Activated CD8-positive, alpha-beta memory T cell treated with anti-CD3 and anti-CD28 coated beads for 36 hours (primary cell): Measurements from ENCODE around the gene CCDC24. TPM values are rescaled to one million over a fixed set of nuclear protein-coding genes. Genes with fewer than 3 reads are reported as not detected.

ENCODE experiments used
- CTCF ChIA-PET: fragments of 350-600 bp; sonication (Branson Sonifier 250); formaldehyde crosslinking; loops from one replicate; lab custom pipeline; 2021; ENCODE audit warnings: antibody characterized with exemption; lab: Charles Lee
- POLR2A ChIA-PET: fragments of 350-600 bp; sonication (Branson Sonifier 250); formaldehyde crosslinking; loops from one replicate; lab custom pipeline; 2021; ENCODE audit warnings: antibody characterized with exemption; lab: Charles Lee
- total RNA-seq, 2 experiments: library from RNA; stranded (reverse); gene quantifications; one replicate each; pipeline ENCODE4 v1.2.3, GENCODE V29; 2021

Gene CCDC24
- total RNA-seq, 2 experiments from 2014 or later, result 2.9 to 3.1 TPM

GRCh38 chr1:44010935-44011471, 19.6 kb downstream of the CCDC24 start:
- POLR2A ChIA-PET, result no interaction called here
- CTCF ChIA-PET, result interaction anchor here (1.2 to 2.2 kb wide), 2 partner anchors 25 to 36 kb away, joined by 3 to 7 read pairs; no protein-coding TSS in a partner anchor

- CTCF ChIA-PET, result interaction anchor here (2.2 kb wide), 1 partner anchor 24 kb away, joined by 7 read pairs; no protein-coding TSS in a partner anchor
These were observed 21.0 kb downstream of the CCDC24 start for GRCh38 chr1:44012404-44012803.

GRCh38 chr1:44012941-44013609, 21.7 kb downstream of the CCDC24 start:
- ChIA-PET POLR2A (no interaction called here), CTCF (interaction anchor here (1.6 kb wide), 1 partner anchor 7 kb away, joined by 4 read pairs; no protein-coding TSS in a partner anchor)

More at GRCh38 chr1:44012404-44012803, 21.0 kb downstream of the CCDC24 start:
- POLR2A ChIA-PET, result no interaction called here

- POLR2A ChIA-PET, result no interaction called here
- CTCF ChIA-PET, result interaction anchor here (1.6 kb wide), 1 partner anchor 8 kb away, joined by 4 read pairs; no protein-coding TSS in a partner anchor
These were observed 22.6 kb downstream of the CCDC24 start for GRCh38 chr1:44013949-44014348.

GRCh38 chr1:44014365-44015104, 23.1 kb downstream of the CCDC24 start:
- ChIA-PET POLR2A (no interaction called here), CTCF (interaction anchor here (1.6 kb wide), 1 partner anchor 9 kb away, joined by 4 read pairs; no protein-coding TSS in a partner anchor)

- POLR2A ChIA-PET, result no interaction called here
- CTCF ChIA-PET, result interaction anchor here (1.0 to 1.6 kb wide), 2 partner anchors 9 kb away, joined by 3 to 4 read pairs; no protein-coding TSS in a partner anchor
These were observed 23.8 kb downstream of the CCDC24 start for GRCh38 chr1:44015206-44015605.

- ChIA-PET POLR2A (interaction anchor here (1.2 kb wide), 1 partner anchor 24 kb away, joined by 3 read pairs; no protein-coding TSS in a partner anchor), CTCF (interaction anchor here (1.0 kb wide), 1 partner anchor 10 kb away, joined by 3 read pairs; no protein-coding TSS in a partner anchor)
These were observed 24.9 kb downstream of the CCDC24 start for GRCh38 chr1:44016041-44016889.

GRCh38 chr1:44016890-44017400, 25.5 kb downstream of the CCDC24 start:
- POLR2A ChIA-PET, result no interaction called here
- CTCF ChIA-PET, result no interaction called here

- CTCF ChIA-PET, result no interaction called here
These were observed 28.1 kb downstream of the CCDC24 start for GRCh38 chr1:44019466-44019948.

GRCh38 chr1:44020464-44020863, 29.1 kb downstream of the CCDC24 start:
- CTCF ChIA-PET, result no interaction called here
- POLR2A ChIA-PET, result no interaction called here

More at GRCh38 chr1:44019466-44019948, 28.1 kb downstream of the CCDC24 start:
- POLR2A ChIA-PET, result no interaction called here

- POLR2A ChIA-PET, result interaction anchor here (0.6 kb wide), 1 partner anchor 46 kb away, joined by 3 read pairs; no protein-coding TSS in a partner anchor
- CTCF ChIA-PET, result interaction anchor here (0.6 to 2.4 kb wide), 4 partner anchors 16 to 50 kb away, joined by 3 to 8 read pairs (median 4); no protein-coding TSS in a partner anchor
These were observed 29.8 kb downstream of the CCDC24 start for GRCh38 chr1:44021156-44021555.

- ChIA-PET CTCF (interaction anchor here (0.6 to 2.4 kb wide), 6 partner anchors 15 to 208 kb away, joined by 3 to 8 read pairs (median 4); no protein-coding TSS in a partner anchor), POLR2A (interaction anchor here (0.6 kb wide), 1 partner anchor 46 kb away, joined by 3 read pairs; no protein-coding TSS in a partner anchor)
These were observed 30.4 kb downstream of the CCDC24 start for GRCh38 chr1:44021581-44022321.

- ChIA-PET CTCF (interaction anchor here (3.6 kb wide), 1 partner anchor 18 kb away, joined by 18 read pairs; no protein-coding TSS in a partner anchor), POLR2A (no interaction called here)
These were observed 32.9 kb downstream of the CCDC24 start for GRCh38 chr1:44024031-44024902.

GRCh38 chr1:44024903-44025525, 33.6 kb downstream of the CCDC24 start:
- ChIA-PET CTCF (interaction anchor here (0.7 to 3.6 kb wide), 2 partner anchors 19 to 623 kb away, joined by 4 to 18 read pairs; no protein-coding TSS in a partner anchor), POLR2A (no interaction called here)

- POLR2A ChIA-PET, result no interaction called here
- CTCF ChIA-PET, result interaction anchor here (0.7 to 3.6 kb wide), 3 partner anchors 20 to 622 kb away, joined by 3 to 18 read pairs (median 4); no protein-coding TSS in a partner anchor
These were observed 34.4 kb downstream of the CCDC24 start for GRCh38 chr1:44025816-44026215.

- CTCF ChIA-PET, result interaction anchor here (0.7 to 3.6 kb wide), 2 partner anchors 9 to 21 kb away, joined by 3 to 18 read pairs; no protein-coding TSS in a partner anchor
- POLR2A ChIA-PET, result no interaction called here
These were observed 35.9 kb downstream of the CCDC24 start for GRCh38 chr1:44027320-44027719.
